Measurements from ENCODE around the gene FGFBP2.
A peak's percentile ranks its signal among the peaks of the same experiment; 100 is the strongest.

The FGFBP2 gene

DNA sequence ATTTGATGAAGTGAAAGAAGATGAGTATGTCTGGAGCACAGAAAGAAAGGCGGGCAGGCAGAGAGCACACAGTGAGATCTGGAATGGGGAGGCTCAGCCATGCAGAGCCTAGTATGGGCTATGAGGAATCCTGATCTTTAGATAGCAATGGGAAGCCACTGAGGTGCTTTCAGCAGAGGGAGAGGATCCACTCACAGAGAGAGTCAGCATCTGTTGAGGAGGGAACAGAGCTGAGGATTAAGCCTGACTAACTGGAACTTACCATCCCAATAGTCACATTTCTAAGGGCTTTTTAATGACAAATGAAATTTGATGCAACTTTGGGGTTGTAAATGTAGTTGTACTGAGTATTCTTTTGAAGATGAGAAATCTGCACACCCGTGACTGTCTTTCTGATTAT lies 20.6 kb upstream of the FGFBP2 start:
- Mint-ChIP-seq H3K27ac (no peak overlapping the region), H3K4me1 (ENCODE audit: low read depth) (no peaks in the 10 kb centered on the region), H3K9me3 (no peaks in the 10 kb centered on the region), H3K4me3 (no peak overlapping the region), H3K27me3 (peaks cover 6% of the 10 kb centered on the region), H3K36me3 (ENCODE audit: low read depth) (no peaks in the 10 kb centered on the region)

DNA sequence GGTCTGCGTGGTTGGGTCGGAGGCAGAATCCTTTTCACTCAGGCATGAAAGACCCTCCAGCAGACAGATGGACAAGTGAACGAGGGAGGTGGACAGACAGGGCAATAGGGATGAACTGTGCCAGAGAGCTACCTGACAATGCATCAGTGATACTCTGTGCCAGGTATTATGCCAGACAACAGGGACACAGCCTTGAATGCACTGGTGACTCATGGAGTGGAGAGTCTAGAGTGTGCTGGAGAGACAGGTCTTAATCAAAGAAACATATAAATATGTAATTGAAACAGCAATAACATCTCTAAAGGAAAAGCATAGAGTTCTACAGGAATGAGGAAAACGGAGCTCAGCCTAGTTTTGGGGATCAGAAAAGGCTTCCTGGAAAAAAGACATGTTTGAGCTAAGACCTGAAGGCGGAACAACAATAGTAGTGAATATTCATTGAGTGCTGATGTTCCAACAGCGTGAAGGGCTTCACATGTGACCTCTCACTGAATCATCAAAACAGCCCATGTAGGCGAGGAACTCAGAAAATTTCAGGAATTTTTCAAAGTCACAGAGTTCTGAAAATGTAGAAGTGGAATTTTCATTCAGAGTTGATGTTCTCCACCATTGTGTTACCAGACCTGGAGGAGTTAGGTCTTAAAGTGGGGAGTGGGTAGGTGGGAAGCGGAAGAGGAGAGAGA lies 20.0 kb upstream of the FGFBP2 start:
- Mint-ChIP-seq H3K27ac (no peak overlapping the region), H3K27me3 (peaks cover 6% of the 10 kb centered on the region), H3K4me3 (no peak overlapping the region)

DNA sequence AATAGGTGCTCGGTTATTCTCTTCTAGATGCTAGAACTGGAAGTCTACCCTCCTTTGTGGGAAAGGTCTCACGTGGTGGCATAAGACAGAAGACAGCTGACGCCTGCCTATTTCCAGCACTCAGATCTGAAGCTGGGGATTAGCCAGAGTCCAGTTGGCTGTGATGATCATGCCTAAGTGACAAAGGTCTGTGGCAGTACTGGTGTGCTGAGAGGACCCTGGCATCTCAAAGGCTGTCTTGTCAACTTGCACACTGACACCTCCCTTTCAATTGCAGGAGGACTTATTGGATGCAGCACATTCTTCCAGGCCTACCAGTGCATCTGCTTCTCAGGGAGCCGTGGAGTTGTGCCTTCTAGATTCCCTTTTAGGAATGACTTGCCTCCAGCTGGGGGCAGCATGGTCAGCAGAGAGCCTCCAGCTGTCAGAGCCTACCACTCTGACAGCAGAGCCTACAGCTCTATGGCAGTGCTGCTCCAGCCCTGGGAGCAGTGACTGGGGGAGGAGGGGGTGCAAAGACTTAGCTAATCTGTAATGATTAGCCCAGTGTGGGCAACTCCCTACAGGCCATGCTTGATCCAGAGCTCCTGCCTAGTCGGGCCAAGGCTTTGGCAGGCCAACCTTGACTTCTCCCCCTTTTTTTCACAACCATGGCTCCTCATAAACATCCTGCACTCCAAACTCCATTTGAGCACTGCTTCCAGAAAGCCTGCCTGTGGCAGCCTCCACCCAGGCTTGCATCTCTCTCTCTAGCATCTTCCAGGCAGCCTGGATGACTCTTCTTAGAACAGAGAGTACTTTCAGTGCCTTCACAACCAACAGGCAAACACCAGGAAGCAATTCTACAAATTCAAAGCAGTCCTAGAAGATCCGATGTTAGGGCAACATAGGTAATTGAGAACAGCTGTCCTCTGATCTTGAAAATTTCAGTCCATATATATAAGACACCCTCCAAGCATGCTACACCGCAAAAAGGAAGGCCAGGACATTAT lies 13.8 kb upstream of the FGFBP2 start:
- Mint-ChIP-seq H3K9me3 (no peaks in the 10 kb centered on the region), H3K36me3 (ENCODE audit: low read depth) (no peaks in the 10 kb centered on the region), H3K27ac (no peak overlapping the region), H3K27me3 (peaks cover 6% of the 10 kb centered on the region), H3K4me3 (no peak overlapping the region), H3K4me1 (ENCODE audit: low read depth) (no peaks in the 10 kb centered on the region)

More for the DNA sequence above, 20.0 kb upstream of the FGFBP2 start:
- Mint-ChIP-seq H3K4me1 (ENCODE audit: low read depth) (no peaks in the 10 kb centered on the region), H3K9me3 (no peaks in the 10 kb centered on the region), H3K36me3 (ENCODE audit: low read depth) (no peaks in the 10 kb centered on the region)

DNA sequence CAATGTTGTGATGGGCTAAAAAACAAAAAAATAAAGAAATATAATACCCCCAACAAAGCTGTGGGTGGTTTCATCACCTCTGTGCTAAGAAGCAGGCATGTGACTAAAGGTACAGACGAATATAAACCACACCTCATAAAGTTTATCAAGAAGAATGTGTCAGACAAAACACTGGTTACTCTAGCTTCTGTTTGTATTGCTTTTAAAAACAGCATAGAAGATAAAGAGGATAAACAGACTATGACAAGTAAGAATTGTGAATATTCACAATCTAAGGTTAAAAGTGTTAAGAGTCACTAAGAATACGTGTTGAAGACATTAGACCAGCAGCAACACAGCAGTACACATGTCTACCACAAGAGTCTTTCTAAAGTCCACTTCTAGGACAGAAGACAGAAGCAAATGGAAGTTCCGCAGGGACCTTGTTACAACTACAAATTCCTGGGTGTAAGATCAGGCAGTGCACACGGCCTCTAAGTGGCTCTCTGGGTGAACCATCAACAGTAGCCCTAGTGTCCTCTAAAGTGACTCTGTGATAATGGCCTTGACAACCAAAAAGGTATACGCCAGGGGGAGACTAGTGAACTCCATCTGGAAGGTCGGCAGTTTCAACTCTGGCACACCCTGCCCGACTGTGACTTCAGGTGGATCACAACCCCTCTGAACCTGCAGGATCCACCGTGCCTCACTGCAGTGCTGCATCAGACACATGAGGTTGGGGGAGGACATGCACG lies 8.3 kb upstream of the FGFBP2 start:
- no peaks in the 10 kb centered on the region for H3K4me1 Mint-ChIP-seq (ENCODE audit: low read depth)
- H3K27me3 Mint-ChIP-seq = no peaks in the 10 kb centered on the region
- no peak overlapping the region for H3K4me3 Mint-ChIP-seq
- H3K9me3 Mint-ChIP-seq = peaks cover 2% of the 10 kb centered on the region
- H3K36me3 Mint-ChIP-seq (ENCODE audit: low read depth) = no peaks in the 10 kb centered on the region
- H3K27ac Mint-ChIP-seq = no peak overlapping the region

DNA sequence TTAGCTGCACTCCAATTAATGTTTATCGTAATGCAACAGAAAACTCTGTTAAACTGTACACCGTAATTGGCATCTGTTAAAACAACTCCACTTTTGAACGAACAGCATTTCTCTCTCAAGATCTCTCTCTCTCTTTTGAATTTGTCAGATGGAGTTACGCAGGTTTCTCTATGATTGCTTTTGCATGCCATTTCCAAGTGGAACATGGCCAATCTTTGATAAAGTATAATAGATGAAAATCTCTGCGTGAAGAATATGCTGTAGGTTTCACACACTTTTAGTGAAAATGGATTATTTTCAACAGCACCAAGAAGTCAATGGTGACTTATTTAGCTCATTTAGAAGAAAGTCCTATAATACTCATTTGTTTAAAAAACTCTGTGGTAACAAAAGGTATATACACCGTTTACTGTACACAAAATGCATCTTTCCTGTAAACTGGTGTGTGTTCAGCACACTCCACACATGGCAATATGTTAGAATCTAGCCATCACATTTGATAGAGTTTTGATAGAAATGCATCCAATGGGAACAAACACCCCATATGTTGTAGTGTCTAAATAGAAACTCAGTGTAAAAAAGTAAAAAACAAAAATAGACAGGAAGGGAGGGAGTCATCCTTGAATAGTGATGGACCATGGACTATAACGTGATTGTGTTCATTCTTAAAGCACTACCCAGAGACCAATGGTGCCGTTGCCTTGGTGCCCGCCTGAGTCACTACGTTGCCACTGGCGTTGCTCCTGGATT lies 5.8 kb upstream of the FGFBP2 start:
- H3K27me3 Mint-ChIP-seq = no peaks in the 10 kb centered on the region
- H3K27ac Mint-ChIP-seq = no peak overlapping the region
- peaks cover 4% of the 10 kb centered on the region for H3K9me3 Mint-ChIP-seq
- H3K36me3 Mint-ChIP-seq (ENCODE audit: low read depth) = no peaks in the 10 kb centered on the region
- no peak overlapping the region for H3K4me3 Mint-ChIP-seq
- H3K4me1 Mint-ChIP-seq (ENCODE audit: low read depth) = peaks cover 7% of the 10 kb centered on the region

DNA sequence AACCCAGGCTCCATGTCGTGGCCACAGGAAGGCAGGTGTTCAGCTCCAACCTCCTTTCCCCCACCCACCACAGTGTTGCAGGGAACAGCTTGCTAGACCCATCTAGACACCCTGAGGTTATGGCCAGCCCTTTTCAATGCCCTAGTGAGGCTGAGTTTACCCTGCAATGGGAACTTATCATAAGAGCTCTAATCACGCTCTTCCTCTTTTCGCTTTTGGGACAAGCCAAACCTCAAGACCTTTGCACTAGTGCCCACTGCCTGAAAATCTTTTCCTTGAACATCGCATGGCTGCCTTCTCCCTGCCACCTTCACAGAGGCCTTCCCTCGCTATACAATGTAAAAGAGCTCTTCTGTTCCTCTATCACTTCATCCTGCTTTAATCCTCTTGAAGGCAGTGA lies 2.4 kb upstream of the FGFBP2 start:
- Mint-ChIP-seq H3K27ac (no peak overlapping the region), H3K36me3 (ENCODE audit: low read depth) (no peaks in the 10 kb centered on the region), H3K9me3 (peaks cover 4% of the 10 kb centered on the region)

DNA sequence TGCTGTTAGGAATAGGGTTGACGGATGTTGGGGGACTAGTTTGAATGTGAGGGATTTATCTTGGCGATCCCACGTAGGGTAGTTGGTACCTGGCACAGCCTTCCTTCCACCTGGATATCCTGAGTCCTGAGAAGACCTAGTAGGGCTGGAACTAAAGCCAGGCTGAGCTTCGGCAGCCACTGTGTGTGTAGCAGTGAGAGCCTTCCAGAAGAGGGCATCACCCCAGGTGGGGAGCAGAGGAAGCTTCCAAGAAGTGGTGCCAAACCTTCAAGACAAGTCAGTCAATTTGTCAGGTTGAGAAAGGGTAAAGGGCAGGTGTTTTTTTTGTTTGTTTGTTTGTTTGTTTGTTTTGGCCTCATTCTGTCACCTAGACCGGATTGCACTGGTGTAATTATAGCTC lies 1.2 kb upstream of the FGFBP2 start:
- Mint-ChIP-seq H3K9me3 (peaks cover 4% of the 10 kb centered on the region), H3K4me3 (no peak overlapping the region), H3K4me1 (ENCODE audit: low read depth) (peaks cover 36% of the 10 kb centered on the region), H3K27me3 (no peaks in the 10 kb centered on the region), H3K27ac (peak overlapping the region; percentile 46), H3K36me3 (ENCODE audit: low read depth) (no peaks in the 10 kb centered on the region)

More for the DNA sequence above, 2.4 kb upstream of the FGFBP2 start:
- Mint-ChIP-seq H3K4me1 (ENCODE audit: low read depth) (peaks cover 36% of the 10 kb centered on the region), H3K27me3 (no peaks in the 10 kb centered on the region), H3K4me3 (no peak overlapping the region)

DNA sequence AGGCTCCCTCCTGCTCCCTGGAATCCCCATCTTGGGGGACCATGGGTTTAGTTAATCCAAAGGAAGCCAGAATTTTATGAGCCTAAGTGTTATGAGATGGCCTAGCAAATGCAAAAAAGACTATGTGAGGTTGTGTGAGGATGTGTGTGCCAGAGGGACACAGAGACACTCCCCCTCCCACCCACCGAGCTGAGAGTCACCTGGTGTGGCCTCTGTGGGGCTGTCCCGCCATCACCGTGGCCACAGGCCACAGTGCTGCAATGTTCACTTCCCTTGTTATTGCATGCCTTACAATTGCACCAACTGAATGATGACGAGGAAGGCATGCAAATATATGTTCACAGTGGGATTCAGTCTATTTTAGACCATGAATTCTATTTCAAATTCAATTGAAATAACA lies 601 bp upstream of the FGFBP2 start:
- Mint-ChIP-seq H3K27ac (peak overlapping the region; percentile 91), H3K36me3 (ENCODE audit: low read depth) (no peaks in the 10 kb centered on the region), H3K9me3 (peaks cover 4% of the 10 kb centered on the region), H3K27me3 (no peaks in the 10 kb centered on the region), H3K4me1 (ENCODE audit: low read depth) (peaks cover 41% of the 10 kb centered on the region), H3K4me3 (peak overlapping the region; percentile 71)

DNA sequence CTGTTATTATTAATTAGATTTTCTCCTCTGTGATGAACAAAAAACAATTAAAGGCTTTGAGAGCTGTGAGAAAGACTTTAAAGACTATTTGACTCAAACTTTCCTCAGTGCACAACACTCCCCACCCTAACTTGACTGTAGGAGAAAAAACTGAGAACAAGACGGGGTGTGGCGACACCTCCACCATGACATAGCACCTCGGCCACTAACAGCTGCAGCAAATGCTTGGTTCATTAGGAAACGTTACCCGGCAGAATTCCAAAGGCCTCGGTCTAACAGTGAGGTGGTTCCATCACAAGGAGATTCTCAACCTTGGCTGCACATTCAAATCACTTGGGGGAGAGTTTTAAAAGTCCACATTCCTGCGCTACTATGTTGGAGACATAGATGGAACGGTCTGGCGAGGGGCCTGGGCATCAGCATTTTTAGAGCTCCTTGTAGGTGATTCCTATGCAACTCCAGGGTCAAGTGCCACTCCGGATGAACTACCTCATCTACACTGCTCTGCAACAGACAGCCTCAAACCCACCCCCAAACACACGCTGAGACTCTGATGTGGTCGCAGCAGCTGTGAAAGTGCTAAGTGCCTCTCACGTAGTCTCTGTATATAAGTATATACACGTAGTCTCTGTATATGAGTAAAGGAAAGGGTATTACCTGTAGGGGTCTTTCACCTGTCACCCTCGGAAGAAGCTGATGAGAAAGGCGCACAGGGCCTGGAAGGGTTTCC lies 1.0 kb downstream of the FGFBP2 start:
- Mint-ChIP-seq H3K36me3 (ENCODE audit: low read depth) (no peaks in the 10 kb centered on the region), H3K27ac (peak overlapping the region; percentile 81), H3K27me3 (no peaks in the 10 kb centered on the region), H3K9me3 (peaks cover 4% of the 10 kb centered on the region), H3K4me1 (ENCODE audit: low read depth) (peaks cover 45% of the 10 kb centered on the region), H3K4me3 (peak overlapping the region; percentile 71)

DNA sequence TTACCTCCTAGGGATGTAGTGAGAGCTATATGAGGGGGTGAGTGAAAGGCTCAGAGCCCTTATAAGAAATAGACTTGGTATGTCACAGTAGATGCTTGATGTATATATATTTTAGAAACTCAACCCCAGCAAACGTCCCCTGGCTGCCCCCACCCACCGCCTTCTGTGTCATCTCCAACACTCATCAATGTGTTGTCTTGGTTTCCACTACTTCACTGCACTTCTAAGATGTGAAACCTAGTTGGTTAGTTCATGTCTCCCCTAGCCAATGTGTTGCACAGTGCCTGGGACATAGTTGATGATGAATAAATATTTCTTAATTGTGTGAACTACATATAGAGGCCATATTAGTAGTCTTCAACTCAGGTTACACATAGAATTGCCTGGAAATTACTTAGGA lies 4.4 kb downstream of the FGFBP2 start:
- Mint-ChIP-seq H3K9me3 (no peaks in the 10 kb centered on the region), H3K27ac (no peak overlapping the region), H3K27me3 (no peaks in the 10 kb centered on the region), H3K4me3 (no peak overlapping the region), H3K4me1 (ENCODE audit: low read depth) (peaks cover 39% of the 10 kb centered on the region), H3K36me3 (ENCODE audit: low read depth) (no peaks in the 10 kb centered on the region)

DNA sequence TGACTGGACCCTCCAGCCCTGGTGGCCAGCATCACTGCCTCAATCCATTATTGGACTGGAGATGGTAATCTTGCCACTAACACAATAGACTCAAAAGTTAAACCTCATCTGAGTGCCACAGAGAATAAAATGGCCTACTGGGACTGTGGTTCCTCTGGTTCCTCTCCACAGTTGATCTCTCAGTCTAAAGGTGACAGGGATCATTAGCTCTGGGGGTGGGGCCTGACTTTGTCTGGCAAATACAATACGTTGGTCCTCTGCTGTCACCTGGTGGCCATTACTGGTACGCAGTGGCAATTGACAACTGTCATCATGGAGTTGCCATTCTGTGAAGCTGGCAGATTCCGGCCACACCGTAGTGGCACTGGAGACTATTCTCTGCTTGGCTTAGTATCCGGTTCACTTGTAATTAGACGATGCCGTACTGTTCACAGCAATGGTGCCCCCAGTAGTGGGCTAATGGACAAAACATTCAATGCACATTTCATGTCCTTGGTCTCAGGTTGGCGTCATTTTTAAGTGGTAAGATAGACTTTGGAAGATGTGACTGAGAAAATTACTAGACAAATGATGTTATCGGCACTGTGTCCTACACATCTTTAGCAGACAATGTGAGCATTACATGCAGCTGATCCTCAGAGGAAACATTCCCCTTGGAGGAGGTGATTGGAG lies 6.7 kb downstream of the FGFBP2 start:
- Mint-ChIP-seq H3K9me3 (no peaks in the 10 kb centered on the region), H3K36me3 (ENCODE audit: low read depth) (no peaks in the 10 kb centered on the region), H3K27ac (no peak overlapping the region), H3K4me1 (ENCODE audit: low read depth) (peaks cover 17% of the 10 kb centered on the region), H3K27me3 (no peaks in the 10 kb centered on the region), H3K4me3 (no peak overlapping the region)

DNA sequence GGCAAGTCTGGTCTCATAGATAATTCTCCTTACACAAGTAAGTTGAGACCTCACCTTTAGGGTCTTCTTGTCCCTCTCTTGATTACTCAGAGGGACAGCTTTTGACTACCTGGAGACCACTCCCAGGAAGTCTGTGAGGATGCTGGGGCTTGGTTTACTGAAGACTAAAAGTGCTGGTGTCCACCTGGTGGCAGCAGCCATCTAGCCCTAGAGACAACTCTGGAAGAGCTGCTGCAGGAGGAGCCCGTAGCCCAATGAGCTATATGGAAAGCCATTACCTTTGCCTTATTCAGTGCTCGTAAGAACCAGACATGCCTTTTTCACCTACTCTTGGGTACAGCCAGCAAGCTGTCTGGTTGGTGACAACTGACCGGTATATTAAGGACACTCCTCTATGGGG lies 7.3 kb downstream of the FGFBP2 start:
- H3K4me1 Mint-ChIP-seq (ENCODE audit: low read depth) = peaks cover 12% of the 10 kb centered on the region
- H3K4me3 Mint-ChIP-seq = no peak overlapping the region
- H3K27ac Mint-ChIP-seq = no peak overlapping the region
- H3K9me3 Mint-ChIP-seq = no peaks in the 10 kb centered on the region
- H3K36me3 Mint-ChIP-seq (ENCODE audit: low read depth) = no peaks in the 10 kb centered on the region
- no peaks in the 10 kb centered on the region for H3K27me3 Mint-ChIP-seq

DNA sequence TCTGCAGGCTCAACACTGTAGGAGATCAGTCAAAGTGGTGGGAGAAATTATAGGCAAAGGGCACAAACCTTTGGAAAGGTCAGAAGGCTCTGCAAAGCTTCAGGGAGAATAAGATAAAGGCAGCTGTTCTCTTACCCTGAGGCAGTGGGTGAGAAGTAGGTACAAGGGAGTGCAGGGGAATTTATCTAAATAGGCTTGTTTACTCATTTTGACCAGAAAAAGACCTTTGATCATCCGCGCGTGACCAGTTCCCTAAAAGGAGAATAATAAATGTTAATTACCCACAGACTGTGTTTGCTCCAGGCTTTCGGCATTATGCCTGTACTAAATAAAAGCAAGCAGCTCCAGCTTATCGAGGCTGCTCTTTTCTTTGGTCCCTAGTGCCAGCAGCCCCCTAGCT lies 9.3 kb downstream of the FGFBP2 start:
- H3K4me3 Mint-ChIP-seq = no peak overlapping the region
- H3K9me3 Mint-ChIP-seq = no peaks in the 10 kb centered on the region
- peaks cover 7% of the 10 kb centered on the region for H3K4me1 Mint-ChIP-seq (ENCODE audit: low read depth)
- H3K27ac Mint-ChIP-seq = no peak overlapping the region
- no peaks in the 10 kb centered on the region for H3K36me3 Mint-ChIP-seq (ENCODE audit: low read depth)
- no peaks in the 10 kb centered on the region for H3K27me3 Mint-ChIP-seq
